ENCODE results near the gene HK2. TPM values are rescaled to one million over a fixed set of nuclear protein-coding genes. Genes with fewer than 3 reads are reported as not detected.

The HK2 gene
- total RNA-seq, 1 donor from 2014 or later = 46.7 TPM

DNA sequence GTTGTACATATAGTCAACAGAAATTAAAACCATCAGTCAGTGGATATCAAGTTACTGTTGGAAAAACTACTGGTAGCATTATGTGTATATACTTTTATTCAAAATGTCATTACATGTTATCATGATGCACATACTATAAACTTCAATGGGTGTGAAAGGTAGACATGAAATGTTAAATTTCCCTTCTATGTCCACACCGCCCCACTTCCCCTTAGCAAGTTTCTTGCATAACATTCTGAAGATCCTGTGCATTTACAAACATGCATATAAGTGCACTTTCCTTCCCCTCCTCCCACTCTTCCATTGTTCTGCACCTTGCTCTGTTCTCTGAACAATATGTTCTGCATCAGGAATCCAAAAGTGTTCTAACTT, 16.6 kb upstream of the HK2 start:
- Histone ChIP-seq H3K36me3 (ENCODE audit: insufficient read depth, low read length) (no peaks in the 10 kb centered on the region), H3K4me1 (ENCODE audit: insufficient read depth, low read length) (no peaks in the 10 kb centered on the region), H3K9ac (ENCODE audit: low read length) (no peak overlapping the region), H4K20me1 (ENCODE audit: insufficient read depth, low read length) (no peaks in the 10 kb centered on the region), H2AFZ (ENCODE audit: low read depth, low read length) (no peak overlapping the region), H3K4me2 (ENCODE audit: low read length) (no peak overlapping the region), H3K27ac (ENCODE audit: low read depth, low read length) (no peak overlapping the region), H3K79me2 (ENCODE audit: insufficient read depth, low read length) (no peaks in the 10 kb centered on the region), H3K9me3 (ENCODE audit: insufficient read depth, low read depth, low read length) (no peaks in the 10 kb centered on the region), H3K4me3 (ENCODE audit: insufficient read depth, low read depth, low read length) (no peak overlapping the region), H3K27me3 (ENCODE audit: insufficient read depth, low read length) (peaks cover 23% of the 10 kb centered on the region)
- no peaks in the 10 kb centered on the region for H3K9me3 Mint-ChIP-seq (ENCODE audit: unreplicated experiment)
- H3K36me3 Mint-ChIP-seq (ENCODE audit: low read depth, unreplicated experiment) = no peaks in the 10 kb centered on the region
- DNase-seq (ENCODE audit: low read depth) (no peak), FAIRE-seq (no peak)
- no peak overlapping the region for H3K27ac Mint-ChIP-seq (ENCODE audit: unreplicated experiment)
- TF ChIP-seq EZH2 (IDR thresholded peaks at IDR 0.05; ENCODE audit: insufficient read depth, low read length) = no peak
- TF ChIP-seq, protein P1, sequence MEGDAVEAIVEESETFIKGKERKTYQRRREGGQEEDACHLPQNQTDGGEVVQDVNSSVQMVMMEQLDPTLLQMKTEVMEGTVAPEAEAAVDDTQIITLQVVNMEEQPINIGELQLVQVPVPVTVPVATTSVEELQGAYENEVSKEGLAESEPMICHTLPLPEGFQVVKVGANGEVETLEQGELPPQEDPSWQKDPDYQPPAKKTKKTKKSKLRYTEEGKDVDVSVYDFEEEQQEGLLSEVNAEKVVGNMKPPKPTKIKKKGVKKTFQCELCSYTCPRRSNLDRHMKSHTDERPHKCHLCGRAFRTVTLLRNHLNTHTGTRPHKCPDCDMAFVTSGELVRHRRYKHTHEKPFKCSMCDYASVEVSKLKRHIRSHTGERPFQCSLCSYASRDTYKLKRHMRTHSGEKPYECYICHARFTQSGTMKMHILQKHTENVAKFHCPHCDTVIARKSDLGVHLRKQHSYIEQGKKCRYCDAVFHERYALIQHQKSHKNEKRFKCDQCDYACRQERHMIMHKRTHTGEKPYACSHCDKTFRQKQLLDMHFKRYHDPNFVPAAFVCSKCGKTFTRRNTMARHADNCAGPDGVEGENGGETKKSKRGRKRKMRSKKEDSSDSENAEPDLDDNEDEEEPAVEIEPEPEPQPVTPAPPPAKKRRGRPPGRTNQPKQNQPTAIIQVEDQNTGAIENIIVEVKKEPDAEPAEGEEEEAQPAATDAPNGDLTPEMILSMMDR (IDR thresholded peaks at IDR 0.05; ENCODE audit: insufficient read depth, low read depth, low read length) = no peak
- H3K27me3 Mint-ChIP-seq (ENCODE audit: low read depth, unreplicated experiment) = no peaks in the 10 kb centered on the region
- H3K4me3 Mint-ChIP-seq (ENCODE audit: unreplicated experiment) = no peak overlapping the region
- peaks cover 15% of the 10 kb centered on the region for H3K4me1 Mint-ChIP-seq (ENCODE audit: low read depth, unreplicated experiment)

- DNase-seq (ENCODE audit: low read depth) (no peak), FAIRE-seq (no peak)
- no peak overlapping the region for H3K4me3 ChIP-seq (ENCODE audit: insufficient read depth, low read depth, low read length)
- no peaks in the 10 kb centered on the region for H3K36me3 ChIP-seq (ENCODE audit: insufficient read depth, low read length)
- no peaks in the 10 kb centered on the region for H3K4me1 ChIP-seq (ENCODE audit: insufficient read depth, low read length)
- H4K20me1 ChIP-seq (ENCODE audit: insufficient read depth, low read length) = no peaks in the 10 kb centered on the region
- no peak overlapping the region for H3K9ac ChIP-seq (ENCODE audit: low read length)
- Mint-ChIP-seq H3K36me3 (ENCODE audit: low read depth, unreplicated experiment) (no peaks in the 10 kb centered on the region), H3K4me1 (ENCODE audit: low read depth, unreplicated experiment) (peaks cover 15% of the 10 kb centered on the region), H3K4me3 (ENCODE audit: unreplicated experiment) (no peak overlapping the region), H3K27me3 (ENCODE audit: low read depth, unreplicated experiment) (no peaks in the 10 kb centered on the region), H3K27ac (ENCODE audit: unreplicated experiment) (no peak overlapping the region), H3K9me3 (ENCODE audit: unreplicated experiment) (no peaks in the 10 kb centered on the region)
- no peak overlapping the region for H3K4me2 ChIP-seq (ENCODE audit: low read length)
- TF ChIP-seq EZH2 (IDR thresholded peaks at IDR 0.05; ENCODE audit: insufficient read depth, low read length) = no peak
- TF ChIP-seq, protein P1 (IDR thresholded peaks at IDR 0.05; ENCODE audit: insufficient read depth, low read depth, low read length) = no peak
- H3K79me2 ChIP-seq (ENCODE audit: insufficient read depth, low read length) = no peaks in the 10 kb centered on the region
- H3K9me3 ChIP-seq (ENCODE audit: insufficient read depth, low read depth, low read length) = no peaks in the 10 kb centered on the region
- no peak overlapping the region for H2AFZ ChIP-seq (ENCODE audit: low read depth, low read length)
- H3K27ac ChIP-seq (ENCODE audit: low read depth, low read length) = no peak overlapping the region
- H3K27me3 ChIP-seq (ENCODE audit: insufficient read depth, low read length) = peaks cover 4% of the 10 kb centered on the region
Measured at GRCh38 chr2:74819702-74820101, 14.2 kb upstream of the HK2 start.

DNA sequence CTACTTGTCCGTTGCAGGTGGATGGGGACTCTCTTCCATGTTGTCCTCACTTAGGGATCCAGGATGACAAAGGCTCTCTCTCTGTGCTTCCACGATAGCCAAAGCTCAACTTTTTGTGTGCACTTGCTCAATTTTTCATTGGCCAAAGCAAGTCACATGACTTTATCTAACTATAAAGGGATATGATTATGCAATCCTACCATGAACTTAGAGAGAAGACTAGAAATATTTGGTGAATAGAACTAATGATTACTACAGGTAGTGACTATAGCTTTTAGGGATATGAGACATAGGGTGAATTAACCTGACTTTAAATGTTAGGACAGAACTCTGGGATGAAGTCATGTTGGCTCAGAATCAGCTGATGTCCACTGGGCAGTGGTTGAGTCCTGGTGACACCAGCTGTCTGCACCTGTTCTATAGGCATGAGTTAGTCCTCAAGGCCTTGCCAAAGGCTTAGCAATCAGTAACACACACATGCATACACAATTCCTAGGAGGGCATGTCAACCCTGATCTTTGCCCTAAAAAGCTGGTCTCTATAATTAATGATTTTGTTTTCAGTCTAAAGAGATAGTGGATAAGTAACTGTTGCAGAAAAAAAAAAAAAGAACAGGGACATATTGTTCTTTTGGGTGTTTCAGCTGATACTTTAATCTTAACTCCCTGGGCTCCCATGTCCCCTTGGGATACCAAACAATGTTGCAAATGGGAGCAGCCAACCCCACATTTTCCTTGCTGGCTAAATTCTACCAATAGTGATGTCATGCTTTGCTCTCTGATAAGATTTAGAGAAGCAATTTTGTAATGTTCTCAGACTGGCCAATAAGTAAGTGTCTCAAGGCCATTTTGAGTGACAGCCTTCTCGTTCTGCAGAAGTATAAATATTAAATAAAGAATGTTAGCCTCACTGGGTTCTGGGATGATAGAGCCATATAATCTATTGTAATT, 12.5 kb upstream of the HK2 start:
- no peak overlapping the region for H3K4me3 ChIP-seq (ENCODE audit: insufficient read depth, low read depth, low read length)
- no peaks in the 10 kb centered on the region for H3K36me3 ChIP-seq (ENCODE audit: insufficient read depth, low read length)
- Mint-ChIP-seq H3K27me3 (ENCODE audit: low read depth, unreplicated experiment) (peaks cover under 1% of the 10 kb centered on the region), H3K4me1 (ENCODE audit: low read depth, unreplicated experiment) (peaks cover 8% of the 10 kb centered on the region), H3K4me3 (ENCODE audit: unreplicated experiment) (no peak overlapping the region), H3K27ac (ENCODE audit: unreplicated experiment) (no peak overlapping the region), H3K9me3 (ENCODE audit: unreplicated experiment) (no peaks in the 10 kb centered on the region), H3K36me3 (ENCODE audit: low read depth, unreplicated experiment) (no peaks in the 10 kb centered on the region)
- H3K27me3 ChIP-seq (ENCODE audit: insufficient read depth, low read length) = peaks cover 4% of the 10 kb centered on the region
- H3K9me3 ChIP-seq (ENCODE audit: insufficient read depth, low read depth, low read length) = no peaks in the 10 kb centered on the region
- H3K4me1 ChIP-seq (ENCODE audit: insufficient read depth, low read length) = no peaks in the 10 kb centered on the region
- no peak overlapping the region for H3K27ac ChIP-seq (ENCODE audit: low read depth, low read length)
- DNase-seq (ENCODE audit: low read depth) (no peak), FAIRE-seq (no peak)
- no peak overlapping the region for H2AFZ ChIP-seq (ENCODE audit: low read depth, low read length)
- no peak for TF ChIP-seq EZH2 (IDR thresholded peaks at IDR 0.05; ENCODE audit: insufficient read depth, low read length)
- TF ChIP-seq, protein P1 (IDR thresholded peaks at IDR 0.05; ENCODE audit: insufficient read depth, low read depth, low read length) = no peak
- no peaks in the 10 kb centered on the region for H4K20me1 ChIP-seq (ENCODE audit: insufficient read depth, low read length)
- H3K4me2 ChIP-seq (ENCODE audit: low read length) = no peak overlapping the region
- no peaks in the 10 kb centered on the region for H3K79me2 ChIP-seq (ENCODE audit: insufficient read depth, low read length)
- no peak overlapping the region for H3K9ac ChIP-seq (ENCODE audit: low read length)
